ENCODE data around the gene INTS7. TPM values are rescaled to one million over a fixed set of nuclear protein-coding genes. Genes with fewer than 3 reads are reported as not detected.

Gene INTS7
- total and polyA plus RNA-seq, 2 experiments from 2014 or later = 10.9 to 34.0 TPM

DNA sequence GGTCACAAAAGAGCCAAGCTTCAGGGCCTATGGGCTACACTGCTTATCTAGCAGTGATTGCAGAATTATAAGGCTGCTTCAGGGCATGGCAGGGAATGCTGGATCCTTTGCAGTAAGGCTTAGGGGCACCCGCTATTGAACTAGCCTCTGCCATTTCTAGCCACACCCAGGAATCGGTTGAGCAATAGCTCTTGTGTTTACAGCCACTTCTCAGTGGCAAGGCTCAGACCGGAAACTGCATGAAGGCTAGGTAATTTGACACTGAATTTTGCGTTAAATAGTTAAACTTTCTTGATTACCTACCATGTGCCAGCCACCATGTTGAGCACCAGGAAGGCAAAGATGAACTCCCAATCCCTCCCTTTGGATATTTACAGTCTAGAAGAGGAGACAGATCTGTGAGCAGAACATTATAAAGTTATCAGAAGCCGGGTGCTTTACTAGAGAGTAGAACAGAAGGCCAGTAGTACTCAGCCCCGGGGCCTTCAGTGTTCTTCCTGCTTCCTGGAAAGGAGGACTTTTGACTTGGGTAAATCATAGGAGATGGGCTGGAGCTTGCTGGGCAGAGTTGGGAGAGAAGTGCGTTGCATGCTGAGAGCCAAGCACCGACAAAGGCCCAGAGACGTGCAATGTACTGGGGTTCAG, 106.2 kb downstream of the INTS7 start (continued):
- TF ChIP-seq EZH2 (IDR thresholded peaks at IDR 0.05; ENCODE audit: low read depth, unreplicated experiment) (no peak), STAT1 (IDR thresholded peaks at IDR 0.05; ENCODE audit: unreplicated experiment) (no peak), POLR2AphosphoS5 (IDR thresholded peaks at IDR 0.05; ENCODE audit: low read depth) (no peak), ZNF331 (CRISPR knock-in tag; IDR thresholded peaks at IDR 0.05; ENCODE audit: low read depth) (no peak), ZNF114 (CRISPR knock-in tag; IDR thresholded peaks at IDR 0.05) (no peak), NANOG (IDR thresholded peaks at IDR 0.05; ENCODE audit: borderline replicate concordance) (no peak)
- TF ChIP-seq, protein P1, sequence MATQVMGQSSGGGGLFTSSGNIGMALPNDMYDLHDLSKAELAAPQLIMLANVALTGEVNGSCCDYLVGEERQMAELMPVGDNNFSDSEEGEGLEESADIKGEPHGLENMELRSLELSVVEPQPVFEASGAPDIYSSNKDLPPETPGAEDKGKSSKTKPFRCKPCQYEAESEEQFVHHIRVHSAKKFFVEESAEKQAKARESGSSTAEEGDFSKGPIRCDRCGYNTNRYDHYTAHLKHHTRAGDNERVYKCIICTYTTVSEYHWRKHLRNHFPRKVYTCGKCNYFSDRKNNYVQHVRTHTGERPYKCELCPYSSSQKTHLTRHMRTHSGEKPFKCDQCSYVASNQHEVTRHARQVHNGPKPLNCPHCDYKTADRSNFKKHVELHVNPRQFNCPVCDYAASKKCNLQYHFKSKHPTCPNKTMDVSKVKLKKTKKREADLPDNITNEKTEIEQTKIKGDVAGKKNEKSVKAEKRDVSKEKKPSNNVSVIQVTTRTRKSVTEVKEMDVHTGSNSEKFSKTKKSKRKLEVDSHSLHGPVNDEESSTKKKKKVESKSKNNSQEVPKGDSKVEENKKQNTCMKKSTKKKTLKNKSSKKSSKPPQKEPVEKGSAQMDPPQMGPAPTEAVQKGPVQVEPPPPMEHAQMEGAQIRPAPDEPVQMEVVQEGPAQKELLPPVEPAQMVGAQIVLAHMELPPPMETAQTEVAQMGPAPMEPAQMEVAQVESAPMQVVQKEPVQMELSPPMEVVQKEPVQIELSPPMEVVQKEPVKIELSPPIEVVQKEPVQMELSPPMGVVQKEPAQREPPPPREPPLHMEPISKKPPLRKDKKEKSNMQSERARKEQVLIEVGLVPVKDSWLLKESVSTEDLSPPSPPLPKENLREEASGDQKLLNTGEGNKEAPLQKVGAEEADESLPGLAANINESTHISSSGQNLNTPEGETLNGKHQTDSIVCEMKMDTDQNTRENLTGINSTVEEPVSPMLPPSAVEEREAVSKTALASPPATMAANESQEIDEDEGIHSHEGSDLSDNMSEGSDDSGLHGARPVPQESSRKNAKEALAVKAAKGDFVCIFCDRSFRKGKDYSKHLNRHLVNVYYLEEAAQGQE (IDR thresholded peaks at IDR 0.05; ENCODE audit: unreplicated experiment) = no peak

DNA sequence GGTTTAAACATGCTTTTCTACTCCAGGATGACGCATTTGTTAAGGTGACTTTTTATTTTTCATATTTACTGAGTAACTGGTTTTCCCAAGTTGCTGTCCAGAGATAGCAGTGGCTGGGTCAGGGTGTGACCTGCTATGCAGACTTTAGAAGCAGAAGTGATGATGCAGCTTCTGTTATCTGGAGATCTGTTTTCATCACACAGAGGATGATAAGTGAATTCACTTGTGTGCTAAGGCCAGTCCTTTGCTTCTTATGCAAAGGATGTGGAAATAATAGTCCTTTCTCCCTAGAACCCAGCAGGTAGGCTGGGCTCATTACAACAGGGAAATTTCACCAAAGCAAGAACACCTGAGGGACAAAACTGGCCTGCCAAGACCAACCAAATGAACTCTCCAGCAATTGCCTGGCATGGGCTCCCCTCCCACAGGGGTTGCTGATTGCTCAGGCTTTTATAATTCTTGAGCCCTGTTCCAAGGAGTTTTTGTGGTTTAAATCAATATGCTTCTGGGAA, 107.0 kb downstream of the INTS7 start:
- DNase-seq (ENCODE audit: low spot score) = peak; percentile 43
- Histone ChIP-seq H3K36me3 (ENCODE audit: insufficient read depth) (no peaks in the 10 kb centered on the region), H3K4me2 (peak overlapping the region; percentile 59), H4K20me1 (replicated peaks; ENCODE audit: insufficient read depth) (no peaks in the 10 kb centered on the region), H3K79me2 (replicated peaks; ENCODE audit: insufficient read depth) (no peaks in the 10 kb centered on the region), H3K4me1 (ENCODE audit: insufficient read depth) (peaks cover 23% of the 10 kb centered on the region), H2AFZ (no peak overlapping the region; the same call in 1 of the 2 replicates), H3K27ac (ENCODE audit: low read depth) (no peak overlapping the region), H3F3A (replicated peaks; ENCODE audit: low read depth) (no peaks in the 10 kb centered on the region), H3K27me3 (ENCODE audit: insufficient read depth) (no peaks in the 10 kb centered on the region), H3K9me2 (ENCODE audit: insufficient read depth) (no peaks in the 10 kb centered on the region), H3K4me3 (no peak overlapping the region; the same call in 1 of the 2 replicates)
- ATAC-seq = peak; percentile 79
- TF ChIP-seq JUNB (IDR thresholded peaks at IDR 0.05; ENCODE audit: unreplicated experiment) = no peak
- TF ChIP-seq, protein P2, sequence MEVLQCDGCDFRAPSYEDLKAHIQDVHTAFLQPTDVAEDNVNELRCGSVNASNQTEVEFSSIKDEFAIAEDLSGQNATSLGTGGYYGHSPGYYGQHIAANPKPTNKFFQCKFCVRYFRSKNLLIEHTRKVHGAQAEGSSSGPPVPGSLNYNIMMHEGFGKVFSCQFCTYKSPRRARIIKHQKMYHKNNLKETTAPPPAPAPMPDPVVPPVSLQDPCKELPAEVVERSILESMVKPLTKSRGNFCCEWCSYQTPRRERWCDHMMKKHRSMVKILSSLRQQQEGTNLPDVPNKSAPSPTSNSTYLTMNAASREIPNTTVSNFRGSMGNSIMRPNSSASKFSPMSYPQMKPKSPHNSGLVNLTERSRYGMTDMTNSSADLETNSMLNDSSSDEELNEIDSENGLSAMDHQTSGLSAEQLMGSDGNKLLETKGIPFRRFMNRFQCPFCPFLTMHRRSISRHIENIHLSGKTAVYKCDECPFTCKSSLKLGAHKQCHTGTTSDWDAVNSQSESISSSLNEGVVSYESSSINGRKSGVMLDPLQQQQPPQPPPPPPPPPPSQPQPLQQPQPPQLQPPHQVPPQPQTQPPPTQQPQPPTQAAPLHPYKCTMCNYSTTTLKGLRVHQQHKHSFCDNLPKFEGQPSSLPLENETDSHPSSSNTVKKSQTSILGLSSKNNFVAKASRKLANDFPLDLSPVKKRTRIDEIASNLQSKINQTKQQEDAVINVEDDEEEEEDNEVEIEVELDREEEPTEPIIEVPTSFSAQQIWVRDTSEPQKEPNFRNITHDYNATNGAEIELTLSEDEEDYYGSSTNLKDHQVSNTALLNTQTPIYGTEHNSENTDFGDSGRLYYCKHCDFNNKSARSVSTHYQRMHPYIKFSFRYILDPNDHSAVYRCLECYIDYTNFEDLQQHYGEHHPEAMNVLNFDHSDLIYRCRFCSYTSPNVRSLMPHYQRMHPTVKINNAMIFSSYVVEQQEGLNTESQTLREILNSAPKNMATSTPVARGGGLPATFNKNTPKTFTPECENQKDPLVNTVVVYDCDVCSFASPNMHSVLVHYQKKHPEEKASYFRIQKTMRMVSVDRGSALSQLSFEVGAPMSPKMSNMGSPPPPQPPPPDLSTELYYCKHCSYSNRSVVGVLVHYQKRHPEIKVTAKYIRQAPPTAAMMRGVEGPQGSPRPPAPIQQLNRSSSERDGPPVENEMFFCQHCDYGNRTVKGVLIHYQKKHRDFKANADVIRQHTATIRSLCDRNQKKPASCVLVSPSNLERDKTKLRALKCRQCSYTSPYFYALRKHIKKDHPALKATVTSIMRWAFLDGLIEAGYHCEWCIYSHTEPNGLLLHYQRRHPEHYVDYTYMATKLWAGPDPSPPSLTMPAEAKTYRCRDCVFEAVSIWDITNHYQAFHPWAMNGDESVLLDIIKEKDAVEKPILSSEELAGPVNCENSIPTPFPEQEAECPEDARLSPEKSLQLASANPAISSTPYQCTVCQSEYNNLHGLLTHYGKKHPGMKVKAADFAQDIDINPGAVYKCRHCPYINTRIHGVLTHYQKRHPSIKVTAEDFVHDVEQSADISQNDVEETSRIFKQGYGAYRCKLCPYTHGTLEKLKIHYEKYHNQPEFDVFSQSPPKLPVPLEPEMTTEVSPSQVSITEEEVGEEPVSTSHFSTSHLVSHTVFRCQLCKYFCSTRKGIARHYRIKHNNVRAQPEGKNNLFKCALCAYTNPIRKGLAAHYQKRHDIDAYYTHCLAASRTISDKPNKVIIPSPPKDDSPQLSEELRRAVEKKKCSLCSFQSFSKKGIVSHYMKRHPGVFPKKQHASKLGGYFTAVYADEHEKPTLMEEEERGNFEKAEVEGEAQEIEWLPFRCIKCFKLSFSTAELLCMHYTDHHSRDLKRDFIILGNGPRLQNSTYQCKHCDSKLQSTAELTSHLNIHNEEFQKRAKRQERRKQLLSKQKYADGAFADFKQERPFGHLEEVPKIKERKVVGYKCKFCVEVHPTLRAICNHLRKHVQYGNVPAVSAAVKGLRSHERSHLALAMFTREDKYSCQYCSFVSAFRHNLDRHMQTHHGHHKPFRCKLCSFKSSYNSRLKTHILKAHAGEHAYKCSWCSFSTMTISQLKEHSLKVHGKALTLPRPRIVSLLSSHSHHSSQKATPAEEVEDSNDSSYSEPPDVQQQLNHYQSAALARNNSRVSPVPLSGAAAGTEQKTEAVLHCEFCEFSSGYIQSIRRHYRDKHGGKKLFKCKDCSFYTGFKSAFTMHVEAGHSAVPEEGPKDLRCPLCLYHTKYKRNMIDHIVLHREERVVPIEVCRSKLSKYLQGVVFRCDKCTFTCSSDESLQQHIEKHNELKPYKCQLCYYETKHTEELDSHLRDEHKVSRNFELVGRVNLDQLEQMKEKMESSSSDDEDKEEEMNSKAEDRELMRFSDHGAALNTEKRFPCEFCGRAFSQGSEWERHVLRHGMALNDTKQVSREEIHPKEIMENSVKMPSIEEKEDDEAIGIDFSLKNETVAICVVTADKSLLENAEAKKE (CRISPR knock-in tag; IDR thresholded peaks at IDR 0.05) = peak; percentile 65
- peaks cover 27% of the 10 kb centered on the region for H3K4me1 Mint-ChIP-seq
- no peaks in the 10 kb centered on the region for H3K36me3 Mint-ChIP-seq (ENCODE audit: low read depth)
- 0 out of 2 replicates have a peak overlapping the region, but pooled peaks have one; percentile 76 for H3K27ac Mint-ChIP-seq
- no peak overlapping the region for H3K4me3 Mint-ChIP-seq
- peaks cover 4% of the 10 kb centered on the region for H3K27me3 Mint-ChIP-seq (ENCODE audit: insufficient read depth, low read depth, poor library complexity)
- H3K9me3 Mint-ChIP-seq = no peaks in the 10 kb centered on the region; the same call in 2 of the 3 replicates

Data from GM23338 (cell line).